DND-41 (cell line): ENCODE data around the gene CAPS2.

ENCODE experiments used
- ATAC-seq: fragments of 200-7000 bp; cut with Tn5 transposase; 3 replicates; pipeline ENCODE4 v1.9.1; 2021; ENCODE audit warnings: low read depth; ENCODE audit not compliant: insufficient read depth
- DNase-seq: peaks from one replicate; pipeline ENCODE4 v3.0.0-alpha.2; 2020
- H2AFZ ChIP-seq: 2 replicates; pipeline ENCODE4 v1.6.0; 2012; ENCODE audit warnings: low read depth, low read length
- H3K27ac ChIP-seq: 2 replicates; pipeline ENCODE4 v1.5.1; 2012; ENCODE audit warnings: low read length, inconsistent platforms
- H3K27me3 ChIP-seq: fragments of 200-600 bp; sonication (generic); 2 replicates; pipeline ENCODE4 v1.6.0; 2012; ENCODE audit warnings: low read length, mild to moderate bottlenecking, inconsistent platforms; ENCODE audit not compliant: insufficient read depth, poor library complexity
- H3K36me3 ChIP-seq: 2 replicates; pipeline ENCODE4 v1.5.1; 2012; ENCODE audit warnings: low read length, inconsistent platforms; ENCODE audit not compliant: insufficient read depth
- H3K4me1 ChIP-seq: 2 replicates; pipeline ENCODE4 v1.5.1; 2012; ENCODE audit warnings: mild to moderate bottlenecking, low read length; ENCODE audit not compliant: insufficient read depth
- H3K4me2 ChIP-seq: 2 replicates; pipeline ENCODE4 v1.6.0; 2012; ENCODE audit warnings: mild to moderate bottlenecking, moderate library complexity, low read length, inconsistent platforms; ENCODE audit not compliant: insufficient read depth
- H3K4me3 ChIP-seq, 2 experiments: fragments of 200-600 bp in 1 of 2; shearing (Covaris generic) in 1 of 2; 2 replicates each; pipeline ENCODE4 v1.5.1; 2012 to 2016; ENCODE audit warnings: inconsistent platforms in 2 of 2, low read length in 2 of 2, mild to moderate bottlenecking in 2 of 2, low read depth in 1 of 2, moderate library complexity in 1 of 2
- H3K79me2 ChIP-seq: 2 replicates; pipeline ENCODE4 v1.6.0; 2012; ENCODE audit warnings: low read length, inconsistent platforms; ENCODE audit not compliant: insufficient read depth
- H3K9ac ChIP-seq: 2 replicates; pipeline ENCODE4 v1.6.0; 2012; ENCODE audit warnings: low read depth, mild to moderate bottlenecking, inconsistent platforms, low read length, moderate library complexity
- H3K9me3 ChIP-seq: 2 replicates; pipeline ENCODE4 v1.5.1; 2012; ENCODE audit warnings: low read length, moderate library complexity, mild to moderate bottlenecking, inconsistent platforms; ENCODE audit not compliant: insufficient read depth, severe bottlenecking
- H4K20me1 ChIP-seq: 2 replicates; pipeline ENCODE4 v1.6.0; 2012; ENCODE audit warnings: low read length; ENCODE audit not compliant: insufficient read depth
- EZH2 ChIP-seq: IDR thresholded peaks from 3 replicates; pipeline ENCODE4 v1.6.1; 2012; ENCODE audit warnings: borderline replicate concordance, low read depth, mild to moderate bottlenecking, moderate library complexity, low read length, inconsistent platforms; ENCODE audit not compliant: severe bottlenecking
- TF ChIP-seq, protein P1 (sequence below): IDR thresholded peaks from 2 replicates; pipeline ENCODE4 v1.5.1; 2012; ENCODE audit warnings: borderline replicate concordance, low read length, moderate library complexity, mild to moderate bottlenecking; ENCODE audit not compliant: poor library complexity, severe bottlenecking; ENCODE audit errors: extremely low read depth

Gene CAPS2

DNA sequence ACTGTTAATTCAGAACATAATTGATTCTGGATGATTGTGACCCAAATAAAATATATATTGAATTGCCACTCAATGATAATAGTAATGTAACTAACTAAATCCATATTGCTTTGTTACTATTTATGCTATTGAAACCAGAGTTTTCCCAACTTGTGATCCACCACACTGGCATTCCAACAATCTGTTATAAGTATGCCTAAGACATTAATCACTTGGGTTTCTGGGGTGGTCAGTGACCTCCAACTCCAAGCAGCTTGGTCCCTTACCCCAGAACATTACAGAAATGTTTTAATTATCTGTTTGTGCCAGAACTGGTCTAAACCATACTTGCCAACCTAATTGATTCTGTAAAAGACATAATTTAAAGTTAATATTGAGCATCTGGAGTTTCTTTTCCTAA, 14.6 kb downstream of the CAPS2 start:
- no peak overlapping the region for H2AFZ ChIP-seq
- no peak overlapping the region for H3K4me3 ChIP-seq
- TF ChIP-seq, protein P1, sequence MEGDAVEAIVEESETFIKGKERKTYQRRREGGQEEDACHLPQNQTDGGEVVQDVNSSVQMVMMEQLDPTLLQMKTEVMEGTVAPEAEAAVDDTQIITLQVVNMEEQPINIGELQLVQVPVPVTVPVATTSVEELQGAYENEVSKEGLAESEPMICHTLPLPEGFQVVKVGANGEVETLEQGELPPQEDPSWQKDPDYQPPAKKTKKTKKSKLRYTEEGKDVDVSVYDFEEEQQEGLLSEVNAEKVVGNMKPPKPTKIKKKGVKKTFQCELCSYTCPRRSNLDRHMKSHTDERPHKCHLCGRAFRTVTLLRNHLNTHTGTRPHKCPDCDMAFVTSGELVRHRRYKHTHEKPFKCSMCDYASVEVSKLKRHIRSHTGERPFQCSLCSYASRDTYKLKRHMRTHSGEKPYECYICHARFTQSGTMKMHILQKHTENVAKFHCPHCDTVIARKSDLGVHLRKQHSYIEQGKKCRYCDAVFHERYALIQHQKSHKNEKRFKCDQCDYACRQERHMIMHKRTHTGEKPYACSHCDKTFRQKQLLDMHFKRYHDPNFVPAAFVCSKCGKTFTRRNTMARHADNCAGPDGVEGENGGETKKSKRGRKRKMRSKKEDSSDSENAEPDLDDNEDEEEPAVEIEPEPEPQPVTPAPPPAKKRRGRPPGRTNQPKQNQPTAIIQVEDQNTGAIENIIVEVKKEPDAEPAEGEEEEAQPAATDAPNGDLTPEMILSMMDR: no peak
- TF ChIP-seq EZH2: no peak
- no peak for DNase-seq
- H3K27ac ChIP-seq: no peak overlapping the region
- H3K36me3 ChIP-seq: no peaks in the 10 kb centered on the region
- H3K4me2 ChIP-seq: no peak overlapping the region
- H3K27me3 ChIP-seq: no peaks in the 10 kb centered on the region
- H3K9me3 ChIP-seq: no peaks in the 10 kb centered on the region
- no peak overlapping the region for H3K9ac ChIP-seq
- no peak for ATAC-seq
- no peaks in the 10 kb centered on the region for H4K20me1 ChIP-seq
- H3K79me2 ChIP-seq: no peaks in the 10 kb centered on the region
- no peaks in the 10 kb centered on the region for H3K4me1 ChIP-seq

DNA sequence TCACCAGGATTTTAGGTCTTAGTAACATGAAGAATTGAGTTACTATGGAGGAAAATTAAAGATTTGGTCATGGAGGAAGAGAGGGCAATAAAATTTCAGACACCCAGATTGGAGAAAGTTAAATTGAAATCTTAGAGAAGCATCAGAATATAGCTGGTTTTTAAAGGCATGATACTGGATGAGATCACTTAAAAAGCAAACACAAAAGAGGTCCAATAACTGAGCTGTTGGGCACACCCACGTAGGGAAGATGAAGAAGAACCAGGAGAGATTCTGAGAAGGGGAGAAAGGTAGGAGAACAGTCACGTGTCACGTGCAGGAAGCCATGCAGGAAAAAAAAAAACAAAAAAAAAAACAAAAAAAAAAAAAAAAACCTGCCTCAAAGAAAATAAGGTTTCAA, 18.8 kb downstream of the CAPS2 start:
- no peak overlapping the region for H3K4me2 ChIP-seq
- ATAC-seq (no peak), DNase-seq (no peak)
- H3K36me3 ChIP-seq: no peaks in the 10 kb centered on the region
- H4K20me1 ChIP-seq: no peaks in the 10 kb centered on the region
- H3K9ac ChIP-seq: no peak overlapping the region
- no peaks in the 10 kb centered on the region for H3K27me3 ChIP-seq
- TF ChIP-seq, protein P1: no peak
- no peak for TF ChIP-seq EZH2
- H3K4me3 ChIP-seq: no peak overlapping the region
- no peaks in the 10 kb centered on the region for H3K4me1 ChIP-seq
- H3K9me3 ChIP-seq: no peaks in the 10 kb centered on the region
- H2AFZ ChIP-seq: no peak overlapping the region
- H3K27ac ChIP-seq: no peak overlapping the region
- no peaks in the 10 kb centered on the region for H3K79me2 ChIP-seq

DNA sequence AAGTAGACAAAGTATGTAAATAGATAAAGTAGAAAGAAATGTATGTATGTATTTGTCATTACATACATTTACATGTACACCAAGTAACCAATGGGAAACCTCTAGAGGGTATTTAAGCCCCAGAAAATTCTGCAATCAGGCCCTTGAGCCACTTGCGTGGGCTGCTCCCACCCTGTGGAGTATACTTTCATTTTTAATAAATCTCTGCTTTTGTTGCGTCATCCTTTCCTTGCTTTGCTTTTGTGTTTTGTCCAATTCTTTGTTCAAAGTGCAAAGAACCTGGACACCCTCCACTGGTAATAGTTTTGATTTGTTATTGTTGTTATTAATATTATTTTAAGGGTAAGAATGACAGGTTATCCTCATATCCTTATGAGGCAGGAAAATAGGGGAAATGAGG, 21.8 kb downstream of the CAPS2 start:
- TF ChIP-seq, protein P1: no peak
- no peak for TF ChIP-seq EZH2
- no peak overlapping the region for H2AFZ ChIP-seq

More for the DNA sequence above, 21.8 kb downstream of the CAPS2 start:
- no peak for ATAC-seq
- H3K4me3 ChIP-seq: no peak overlapping the region
- no peaks in the 10 kb centered on the region for H3K79me2 ChIP-seq
- H3K9ac ChIP-seq: no peak overlapping the region
- no peaks in the 10 kb centered on the region for H3K4me1 ChIP-seq
- no peaks in the 10 kb centered on the region for H4K20me1 ChIP-seq
- no peaks in the 10 kb centered on the region for H3K36me3 ChIP-seq
- H3K27me3 ChIP-seq: no peaks in the 10 kb centered on the region
- no peak for DNase-seq
- H3K27ac ChIP-seq: no peak overlapping the region
- no peak overlapping the region for H3K4me2 ChIP-seq
- no peaks in the 10 kb centered on the region for H3K9me3 ChIP-seq
